DND-41 (cell line): ENCODE data around the gene CACHD1.

ENCODE experiments used
- EZH2 ChIP-seq: IDR thresholded peaks from 3 replicates; pipeline ENCODE4 v1.6.1; 2012; ENCODE audit warnings: borderline replicate concordance, low read depth, mild to moderate bottlenecking, moderate library complexity, low read length, inconsistent platforms; ENCODE audit not compliant: severe bottlenecking
- TF ChIP-seq, protein P1 (sequence below): IDR thresholded peaks from 2 replicates; pipeline ENCODE4 v1.5.1; 2012; ENCODE audit warnings: borderline replicate concordance, low read length, moderate library complexity, mild to moderate bottlenecking; ENCODE audit not compliant: poor library complexity, severe bottlenecking; ENCODE audit errors: extremely low read depth

DNA sequence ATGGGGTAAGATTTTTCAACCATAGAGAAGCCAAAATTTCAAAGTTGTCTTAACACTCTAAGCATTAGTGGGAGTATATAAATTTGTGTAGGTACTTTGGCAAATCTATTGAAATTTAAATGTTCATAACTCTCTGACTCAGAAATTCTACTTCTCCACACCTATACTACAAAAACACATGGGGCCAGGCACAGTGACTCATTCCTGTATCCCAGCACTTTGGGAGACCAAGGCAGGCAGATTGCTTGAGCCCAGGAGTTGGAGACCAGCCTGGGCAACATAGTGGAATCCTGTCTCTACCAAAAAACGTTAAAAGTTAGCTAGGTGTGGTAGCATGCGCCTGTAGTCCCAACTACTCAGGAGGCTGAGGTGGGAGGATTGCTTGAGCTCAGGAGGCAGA, 233.7 kb downstream of the CACHD1 start:
- TF ChIP-seq, protein P1, sequence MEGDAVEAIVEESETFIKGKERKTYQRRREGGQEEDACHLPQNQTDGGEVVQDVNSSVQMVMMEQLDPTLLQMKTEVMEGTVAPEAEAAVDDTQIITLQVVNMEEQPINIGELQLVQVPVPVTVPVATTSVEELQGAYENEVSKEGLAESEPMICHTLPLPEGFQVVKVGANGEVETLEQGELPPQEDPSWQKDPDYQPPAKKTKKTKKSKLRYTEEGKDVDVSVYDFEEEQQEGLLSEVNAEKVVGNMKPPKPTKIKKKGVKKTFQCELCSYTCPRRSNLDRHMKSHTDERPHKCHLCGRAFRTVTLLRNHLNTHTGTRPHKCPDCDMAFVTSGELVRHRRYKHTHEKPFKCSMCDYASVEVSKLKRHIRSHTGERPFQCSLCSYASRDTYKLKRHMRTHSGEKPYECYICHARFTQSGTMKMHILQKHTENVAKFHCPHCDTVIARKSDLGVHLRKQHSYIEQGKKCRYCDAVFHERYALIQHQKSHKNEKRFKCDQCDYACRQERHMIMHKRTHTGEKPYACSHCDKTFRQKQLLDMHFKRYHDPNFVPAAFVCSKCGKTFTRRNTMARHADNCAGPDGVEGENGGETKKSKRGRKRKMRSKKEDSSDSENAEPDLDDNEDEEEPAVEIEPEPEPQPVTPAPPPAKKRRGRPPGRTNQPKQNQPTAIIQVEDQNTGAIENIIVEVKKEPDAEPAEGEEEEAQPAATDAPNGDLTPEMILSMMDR = no peak
- no peak for TF ChIP-seq EZH2
